GM12878 (cell line): ENCODE data around the gene RACK1. TPM values are rescaled to one million over a fixed set of nuclear protein-coding genes. Genes with fewer than 3 reads are reported as not detected.
"Not testable (repeated sequence)": the region's sequence is repeated elsewhere in the genome, so short reads cannot be mapped to it uniquely, and the experiment has no call there.

Experiments
- ATAC-seq: fragments of 200-7000 bp; cut with Tn5 transposase; 3 replicates; pipeline ENCODE4 v1.9.1; 2020; ENCODE audit warnings: mild to moderate bottlenecking, moderate library complexity
- BruUV-seq: library from RNA; stranded (reverse); fragments of 400-500 nt; replicated peaks from 2 replicates; lab custom pipeline; 2021; lab: Mats Ljungman, UMichigan
- CTCF ChIA-PET: fragments of 300-600 bp; sonication (Branson Sonifier 250); formaldehyde crosslinking; extraction: SDS; loops from one replicate; lab custom pipeline; 2021; ENCODE audit warnings: inconsistent platforms; lab: Yijun Ruan, JAX
- POLR2A ChIA-PET: fragments of 350-600 bp; formaldehyde crosslinking; extraction: SDS; loops from one replicate; lab custom pipeline; 2021; ENCODE audit warnings: inconsistent platforms; lab: Charles Lee
- RAD21 ChIA-PET: fragments of 300-600 bp; sonication (Branson Sonifier 250); formaldehyde crosslinking; loops from one replicate; lab custom pipeline; 2023; ENCODE audit warnings: antibody characterized with exemption; ENCODE audit not compliant: unreplicated experiment; lab: Charles Lee
- SMC1A ChIA-PET: fragments of 300-600 bp; sonication (Branson Sonifier 250); formaldehyde crosslinking; loops from one replicate; lab custom pipeline; 2023; ENCODE audit not compliant: unreplicated experiment, uncharacterized antibody; lab: Charles Lee
- DNase-seq: peaks from one replicate; pipeline ENCODE4 v3.0.0-alpha.2; 2011; ENCODE audit warnings: low read depth, low spot score
- FAIRE-seq: peaks from 3 replicates; lab custom pipeline; 2011; peaks lifted over from hg19 to GRCh38; lab: Jason Lieb, UNC
- H2AFZ ChIP-seq: 2 replicates; pipeline ENCODE4 v1.6.0; 2011; ENCODE audit warnings: low read depth, low read length, control low read depth; ENCODE audit not compliant: control insufficient read depth
- H3K27ac ChIP-seq: 2 replicates; pipeline ENCODE4 v1.5.1; 2011; ENCODE audit warnings: control low read depth; ENCODE audit not compliant: control insufficient read depth, insufficient read depth
- H3K27me3 ChIP-seq, 2 experiments: replicated peaks in 1 of 2; 2 replicates each; pipeline versions ENCODE4 v1.6.0 to v1.6.1; 2011; ENCODE audit warnings: low read length in 1 of 2; ENCODE audit not compliant: control insufficient read depth in 2 of 2, insufficient read depth in 2 of 2
- H3K36me3 ChIP-seq, 2 experiments: 2 replicates each; pipeline ENCODE4 v1.5.1; 2011; ENCODE audit warnings: low read length in 1 of 2; ENCODE audit not compliant: control insufficient read depth in 2 of 2, insufficient read depth in 2 of 2
- H3K4me1 ChIP-seq: 2 replicates; pipeline ENCODE4 v1.6.1; 2011; ENCODE audit warnings: mild to moderate bottlenecking, low read length, moderate library complexity, mixed read lengths; ENCODE audit not compliant: control insufficient read depth, insufficient read depth
- H3K4me2 ChIP-seq: 2 replicates; pipeline ENCODE4 v1.6.0; 2011; ENCODE audit warnings: control low read depth; ENCODE audit not compliant: control insufficient read depth, insufficient read depth
- H3K4me3 ChIP-seq: fragments of 200-600 bp; sonication (generic); 2 replicates; pipeline ENCODE4 v1.5.1; 2016
- H3K79me2 ChIP-seq: 2 replicates; pipeline ENCODE4 v1.6.0; 2011; ENCODE audit warnings: low read length; ENCODE audit not compliant: control insufficient read depth, insufficient read depth
- H3K9ac ChIP-seq: 2 replicates; pipeline ENCODE4 v1.8.0; 2011; ENCODE audit warnings: low read length, control low read depth, mixed read lengths; ENCODE audit not compliant: control insufficient read depth, insufficient read depth
- H3K9me3 ChIP-seq: replicated peaks from 3 replicates; pipeline ENCODE4 v1.5.1; 2011; ENCODE audit warnings: mild to moderate bottlenecking, low read length; ENCODE audit not compliant: control insufficient read depth, insufficient read depth
- H4K20me1 ChIP-seq: 2 replicates; pipeline ENCODE4 v1.6.0; 2011; ENCODE audit not compliant: control insufficient read depth, insufficient read depth
- E2F8 ChIP-seq: fragments of 450-650 bp; IDR thresholded peaks from 2 replicates; pipeline ENCODE4 v1.6.1; 2018; ENCODE audit warnings: mild to moderate bottlenecking, low read depth, moderate library complexity; ENCODE audit not compliant: partially characterized antibody
- NR2C2 ChIP-seq: IDR thresholded peaks from 2 replicates; pipeline ENCODE4 v1.6.1; 2011; ENCODE audit warnings: borderline replicate concordance, low read depth; ENCODE audit not compliant: control insufficient read depth, insufficient read length
- POLR2AphosphoS5 ChIP-seq: IDR thresholded peaks from 2 replicates; pipeline ENCODE4 v1.6.1; 2011; ENCODE audit warnings: mild to moderate bottlenecking, low read length, inconsistent platforms
- RB1 ChIP-seq: fragments of 450-650 bp; formaldehyde crosslinking; IDR thresholded peaks from 2 replicates; pipeline ENCODE4 v1.6.1; 2017; ENCODE audit warnings: mild to moderate bottlenecking, borderline replicate concordance
- SMAD5 ChIP-seq: IDR thresholded peaks from 2 replicates; pipeline ENCODE4 v1.6.1; 2016; ENCODE audit warnings: antibody characterized with exemption, low read depth
- USF2 ChIP-seq: IDR thresholded peaks from 2 replicates; pipeline ENCODE4 v1.6.1; 2011; ENCODE audit warnings: low read depth, low read length, improper control_type of control experiment, borderline replicate concordance
- ZNF24 ChIP-seq: fragments of 450-650 bp; IDR thresholded peaks from 2 replicates; pipeline ENCODE4 v1.6.1; 2017; ENCODE audit warnings: antibody characterized with exemption, mild to moderate bottlenecking
- WGBS: methylation state at CpG from one replicate; pipeline ENCODE4 v1.1.6; 2016; ENCODE audit warnings: low lambda C conversion rate; ENCODE audit not compliant: insufficient replicate concordance, insufficient coverage; ENCODE audit errors: missing lambda C conversion rate; 5-methylcytosine and 5-hydroxymethylcytosine counted together
- in situ Hi-C: fragments of 300-500 bp; cut with MboI; formaldehyde crosslinking; loops from 9 replicates; pipeline ENCODE4 v1.14.3; 2018; ENCODE audit warnings: mixed read lengths
- intact Hi-C: fragments of 100-400 bp; cut with micrococcal nuclease; formaldehyde crosslinking; loops from one replicate; pipeline ENCODE4 v1.14.2; 2022; ENCODE audit not compliant: unreplicated experiment
- polyA plus RNA-seq, 11 experiments: library from polyadenylated mRNA; depleted of rRNA in 4 of 11; unstranded in 6 of 11; stranded (reverse) in 5 of 11; fragments of >200 nt; fragmentation: Nextera tagmentation in 4 of 11; fragmentation: Illumina TruSeq in 1 of 11; extraction: Ambion mirVana in 4 of 11; extraction: Trizol in 1 of 11; gene quantifications; 1 replicate in 1 of 11; 2 replicates in 10 of 11; pipeline versions ENCODE4 v1.2.1 to v1.2.3, GENCODE V29; 2011 to 2016; ENCODE audit warnings: inconsistent platforms in 2 of 11, missing spikeins in 2 of 11, low read depth in 1 of 11
- total RNA-seq, 4 experiments: library from RNA; depleted of rRNA in 3 of 4; stranded (reverse); fragments of >200 nt in 3 of 4; fragmentation: Illumina TruSeq in 1 of 4; extraction: Trizol in 1 of 4; gene quantifications; 2 replicates each; pipeline versions ENCODE4 v1.2.1 to v1.2.3, GENCODE V29; 2013 to 2021

Gene RACK1
- total and polyA plus RNA-seq, 10 of the 15 experiments (the other 5 are each of a cell fraction or from before 2014, with no cell fraction given), result 1,365 to 6,584 (median 4,167) TPM

- BruUV-seq, result no TSS peak
- ChIA-PET RAD21 (no interaction called here), CTCF (interaction anchor here (1.7 kb wide), 1 partner anchor 26 kb away, joined by 5 read pairs; no protein-coding TSS in a partner anchor), POLR2A (interaction anchor here (0.6 to 1.2 kb wide), 2 partner anchors 12 to 40 kb away, joined by 4 to 5 read pairs; no protein-coding TSS in a partner anchor), SMC1A (no interaction called here)
- Histone ChIP-seq H3K9me3 (no peaks in the 10 kb centered on the region), H3K4me2 (no peak overlapping the region), H3K27me3 (no peaks in the 10 kb centered on the region), H3K79me2 (no peaks in the 10 kb centered on the region), H3K9ac (no peak overlapping the region), H2AFZ (no peak overlapping the region), H3K27ac (no peak overlapping the region), H3K36me3 (no peaks in the 10 kb centered on the region), H3K4me3 (no peak overlapping the region), H4K20me1 (no peaks in the 10 kb centered on the region), H3K4me1 (peaks cover under 1% of the 10 kb centered on the region; the same call in 1 of the 2 replicates)
- intact Hi-C loops (no loop called here), in situ Hi-C loops (no loop called here)
- FAIRE-seq (no peak), ATAC-seq (no peak), DNase-seq (no peak)
- TF ChIP-seq RB1, result no peak
- TF ChIP-seq SMAD5, result no peak
- no peak for TF ChIP-seq NR2C2
- no peak for TF ChIP-seq USF2
- TF ChIP-seq POLR2AphosphoS5, result no peak
- no peak for TF ChIP-seq ZNF24
- no peak for TF ChIP-seq E2F8
- 58% methylated on average over 7 of the region's 7 CpGs for WGBS
Observed at GRCh38 chr5:181211208-181211607, 32.5 kb downstream of the RACK1 start.

DNA sequence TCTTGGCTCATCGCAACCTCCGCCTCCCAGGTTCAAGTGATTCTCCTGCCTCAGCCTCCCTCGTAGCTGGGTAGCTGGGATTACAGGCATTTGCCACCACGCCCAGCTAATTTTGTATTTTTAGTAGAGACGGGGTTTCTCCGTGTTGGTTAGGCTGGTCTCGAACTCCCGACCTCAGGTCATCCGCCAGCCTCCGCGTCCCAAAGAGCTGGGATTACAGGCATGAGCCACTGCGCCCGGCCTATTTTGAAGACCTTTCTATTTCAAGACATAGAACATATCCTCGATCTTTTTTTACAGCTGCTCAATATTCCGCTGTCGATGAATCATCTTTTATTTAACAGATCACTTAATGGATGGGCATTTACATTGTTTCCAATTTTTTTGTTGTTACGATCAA lies 33.0 kb downstream of the RACK1 start:
- CTCF ChIA-PET, intact Hi-C loops, FAIRE-seq, H4K20me1 ChIP-seq, SMC1A ChIA-PET, H3K27ac ChIP-seq, H3K4me2 ChIP-seq, H3K9me3 ChIP-seq, DNase-seq, H3K79me2 ChIP-seq, H3K4me1 ChIP-seq, H2AFZ ChIP-seq, H3K27me3 ChIP-seq, H3K36me3 ChIP-seq, H3K9ac ChIP-seq, POLR2A ChIA-PET, BruUV-seq, RAD21 ChIA-PET, H3K4me3 ChIP-seq, ATAC-seq, in situ Hi-C loops: not testable (repeated sequence)
- 72% methylated on average over 17 of the region's 17 CpGs for WGBS

- POLR2A ChIA-PET, H3K4me2 ChIP-seq, H3K9me3 ChIP-seq, H3K4me1 ChIP-seq, BruUV-seq, intact Hi-C loops, FAIRE-seq, H3K9ac ChIP-seq, ATAC-seq, H3K27ac ChIP-seq, H4K20me1 ChIP-seq, RAD21 ChIA-PET, CTCF ChIA-PET, H2AFZ ChIP-seq, H3K4me3 ChIP-seq, DNase-seq, H3K79me2 ChIP-seq, in situ Hi-C loops, H3K36me3 ChIP-seq, H3K27me3 ChIP-seq, SMC1A ChIA-PET: not testable (repeated sequence)
- WGBS, result 82% methylated on average over 11 of the region's 11 CpGs
Observed at GRCh38 chr5:181210148-181210547, 33.6 kb downstream of the RACK1 start.
